ENCODE data around the gene TEX2. TPM values are rescaled to one million over a fixed set of nuclear protein-coding genes. Genes with fewer than 3 reads are reported as not detected.
A peak's percentile ranks its signal among the peaks of the same experiment; 100 is the strongest.

TEX2 gene
- total RNA-seq, 4 donors from 2014 or later: 29.9 to 59.2 (median 39.9) TPM

DNA sequence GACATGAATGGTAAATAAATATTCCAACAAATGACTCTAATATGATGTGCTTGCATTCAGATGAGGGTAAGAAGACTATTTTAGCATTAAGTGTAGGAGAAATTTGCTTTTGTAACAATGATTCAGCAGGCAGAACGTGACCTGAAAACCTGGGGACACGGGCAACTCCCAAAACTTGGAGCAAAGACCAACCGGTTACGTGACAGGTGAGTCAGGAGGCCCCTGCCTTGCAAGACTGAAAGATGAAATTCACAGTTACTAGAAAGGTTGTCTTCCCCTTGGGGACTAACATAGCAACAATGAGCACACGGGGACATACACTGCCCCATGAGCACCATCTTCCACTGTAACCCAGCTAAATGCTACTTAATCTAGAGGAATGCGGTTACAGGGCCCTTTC lies 99.6 kb downstream of the TEX2 start:
- intact Hi-C loops (cut with DNase I; ENCODE audit: low total_unique reads): no loop called here
- H3K4me3 ChIP-seq (ENCODE audit: low read depth, poor library complexity, severe bottlenecking): no peak overlapping the region
- 59 to 73% methylated on average over 6 of the region's 6 CpGs for WGBS, 2 donors
- DNase-seq (ENCODE audit: low spot score in 2 of 2): peak in 1 of 2 donors; percentile 61
- no peak for TF ChIP-seq POLR2A (IDR thresholded peaks at IDR 0.05)
- TF ChIP-seq, protein P1, sequence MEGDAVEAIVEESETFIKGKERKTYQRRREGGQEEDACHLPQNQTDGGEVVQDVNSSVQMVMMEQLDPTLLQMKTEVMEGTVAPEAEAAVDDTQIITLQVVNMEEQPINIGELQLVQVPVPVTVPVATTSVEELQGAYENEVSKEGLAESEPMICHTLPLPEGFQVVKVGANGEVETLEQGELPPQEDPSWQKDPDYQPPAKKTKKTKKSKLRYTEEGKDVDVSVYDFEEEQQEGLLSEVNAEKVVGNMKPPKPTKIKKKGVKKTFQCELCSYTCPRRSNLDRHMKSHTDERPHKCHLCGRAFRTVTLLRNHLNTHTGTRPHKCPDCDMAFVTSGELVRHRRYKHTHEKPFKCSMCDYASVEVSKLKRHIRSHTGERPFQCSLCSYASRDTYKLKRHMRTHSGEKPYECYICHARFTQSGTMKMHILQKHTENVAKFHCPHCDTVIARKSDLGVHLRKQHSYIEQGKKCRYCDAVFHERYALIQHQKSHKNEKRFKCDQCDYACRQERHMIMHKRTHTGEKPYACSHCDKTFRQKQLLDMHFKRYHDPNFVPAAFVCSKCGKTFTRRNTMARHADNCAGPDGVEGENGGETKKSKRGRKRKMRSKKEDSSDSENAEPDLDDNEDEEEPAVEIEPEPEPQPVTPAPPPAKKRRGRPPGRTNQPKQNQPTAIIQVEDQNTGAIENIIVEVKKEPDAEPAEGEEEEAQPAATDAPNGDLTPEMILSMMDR (IDR thresholded peaks at IDR 0.05): no peak

DNA sequence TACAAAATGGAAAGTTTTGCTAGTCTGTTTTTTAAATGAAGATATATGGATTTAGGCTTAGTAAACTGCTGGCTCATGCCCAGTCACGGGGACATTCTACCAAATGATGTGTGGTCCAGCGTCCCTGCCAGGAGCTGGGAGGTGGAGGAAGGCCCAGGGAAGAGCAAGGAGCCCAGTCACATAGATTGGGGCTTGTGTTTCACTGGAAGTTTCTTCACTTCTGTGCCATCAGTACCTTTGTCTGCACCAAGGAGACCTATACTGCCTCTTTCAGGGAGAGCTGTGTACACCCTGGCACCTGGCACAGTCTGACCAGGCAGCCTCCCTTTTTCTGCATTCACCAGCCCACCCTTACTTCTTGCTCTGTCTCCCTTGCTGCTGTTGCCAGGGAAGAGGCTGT lies 100.5 kb downstream of the TEX2 start:
- DNase-seq (ENCODE audit: low spot score in 2 of 2): peak in 1 of 2 donors; percentile 61
- 62 to 65% methylated on average over 2 of the region's 2 CpGs for WGBS, 2 donors
- no peak overlapping the region for H3K4me3 ChIP-seq (ENCODE audit: low read depth, poor library complexity, severe bottlenecking)
- intact Hi-C loops (cut with DNase I; ENCODE audit: low total_unique reads): no loop called here
- TF ChIP-seq POLR2A (IDR thresholded peaks at IDR 0.05): no peak
- TF ChIP-seq, protein P1 (IDR thresholded peaks at IDR 0.05): no peak

DNA sequence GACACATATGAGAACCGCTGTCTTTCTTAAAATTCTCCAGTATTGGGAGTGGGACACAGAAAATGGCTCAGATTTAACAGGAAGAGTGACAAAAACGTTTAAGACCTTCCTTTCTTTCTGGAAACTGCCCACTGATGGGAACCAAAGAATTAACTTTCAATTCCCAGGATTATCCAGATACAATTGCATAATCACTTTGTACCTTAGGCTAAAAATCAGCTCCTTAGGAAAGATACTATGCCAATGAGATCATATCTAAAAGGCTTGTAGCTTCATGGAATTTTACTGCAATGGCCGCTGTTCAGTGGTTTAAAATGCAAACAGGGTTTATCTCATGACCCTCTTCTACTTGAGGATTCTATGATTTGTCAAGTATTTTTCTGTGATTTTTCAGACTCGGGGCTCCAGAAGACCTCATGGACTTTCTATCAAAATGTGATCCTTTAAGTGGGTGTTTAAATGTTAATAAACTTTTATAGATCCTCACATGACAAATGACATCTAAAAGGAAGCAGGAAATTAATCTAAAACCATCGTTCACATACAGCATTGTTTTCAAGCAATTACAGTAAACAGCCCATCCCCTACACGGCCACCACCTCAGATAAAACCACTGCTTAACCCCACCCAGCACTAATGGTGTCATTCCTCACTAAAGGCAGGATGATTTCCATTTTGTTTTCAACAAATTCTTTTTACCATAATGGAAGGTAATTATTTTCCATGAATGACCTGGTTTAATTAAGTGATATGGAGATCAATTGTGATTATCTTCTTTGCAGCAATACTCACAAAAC lies 101.5 kb downstream of the TEX2 start:
- 52 to 55% methylated on average over 6 of the region's 6 CpGs for WGBS, 2 donors
- DNase-seq (ENCODE audit: low spot score in 2 of 2): peak in 1 of 2 donors; percentile 21
- TF ChIP-seq POLR2A (IDR thresholded peaks at IDR 0.05): no peak
- TF ChIP-seq, protein P1 (IDR thresholded peaks at IDR 0.05): no peak
- no peak overlapping the region for H3K4me3 ChIP-seq (ENCODE audit: low read depth, poor library complexity, severe bottlenecking)
- intact Hi-C loops (cut with DNase I; ENCODE audit: low total_unique reads): no loop called here

DNA sequence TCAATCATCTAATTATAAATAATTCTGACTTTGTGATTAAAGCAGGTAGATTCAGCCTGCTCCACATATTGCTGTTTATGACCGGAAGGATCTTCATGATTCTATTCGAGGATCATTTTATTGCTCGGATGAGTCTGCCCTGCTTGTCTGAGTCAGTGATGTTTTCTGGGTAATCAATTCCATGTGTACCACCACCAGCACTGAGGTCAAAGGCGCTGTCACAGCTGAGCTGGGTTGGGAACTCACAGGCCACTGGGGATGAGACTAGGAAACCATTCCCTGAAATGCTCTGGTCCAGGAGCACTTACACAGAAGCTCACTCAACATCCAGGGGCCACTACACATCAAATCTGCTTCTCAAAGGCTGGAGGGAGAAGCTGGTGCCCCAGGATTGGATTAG lies 102.7 kb downstream of the TEX2 start:
- 49 to 74% methylated on average over 4 of the region's 4 CpGs for WGBS, 2 donors
- intact Hi-C loops (cut with DNase I; ENCODE audit: low total_unique reads): no loop called here
- DNase-seq (ENCODE audit: low spot score in 2 of 2): peak in 1 of 2 donors; percentile 74
- TF ChIP-seq, protein P1 (IDR thresholded peaks at IDR 0.05): no peak
- TF ChIP-seq POLR2A (IDR thresholded peaks at IDR 0.05): no peak
- no peak overlapping the region for H3K4me3 ChIP-seq (ENCODE audit: low read depth, poor library complexity, severe bottlenecking)

DNA sequence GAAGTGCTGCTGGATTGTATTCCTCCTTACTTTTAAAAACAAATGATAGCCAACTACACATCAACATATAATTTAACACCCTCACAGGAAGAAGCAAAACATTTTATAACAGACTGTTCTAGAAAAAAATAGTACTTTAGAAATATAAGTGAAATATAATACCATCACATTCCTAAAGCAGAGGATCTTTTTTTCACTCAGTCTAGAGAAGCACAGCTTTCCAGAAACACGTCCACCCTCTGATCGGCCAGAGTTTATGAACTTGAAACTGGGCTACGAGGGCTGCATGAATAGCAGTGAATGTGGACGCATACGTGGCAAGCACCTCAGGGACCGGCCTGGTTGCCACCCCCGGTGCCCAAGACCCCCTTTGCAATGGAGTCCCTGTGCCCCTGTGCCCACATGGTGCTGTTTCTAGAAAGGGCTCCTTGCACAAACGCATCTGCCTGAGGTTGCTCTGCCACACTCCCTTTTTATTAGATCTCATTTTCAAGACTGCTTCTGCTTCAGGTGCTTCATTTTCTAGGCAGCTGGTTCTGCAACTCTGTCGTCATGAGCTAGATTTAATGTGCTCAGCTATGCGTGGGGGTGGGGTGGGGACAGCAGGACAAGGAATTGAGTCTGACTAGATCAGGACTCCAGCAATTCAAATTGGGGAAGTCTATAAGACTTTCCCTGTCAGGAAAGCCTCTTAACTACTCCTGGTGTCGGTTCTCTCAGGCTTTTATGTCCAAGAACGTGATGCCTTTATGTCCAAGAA lies 104.0 kb downstream of the TEX2 start:
- TF ChIP-seq, protein P1 (IDR thresholded peaks at IDR 0.05): no peak
- no peak for TF ChIP-seq POLR2A (IDR thresholded peaks at IDR 0.05)
- H3K4me3 ChIP-seq (ENCODE audit: low read depth, poor library complexity, severe bottlenecking): no peak overlapping the region
- peak in 1 of 2 donors; percentile 84 for DNase-seq (ENCODE audit: low spot score in 2 of 2)
- intact Hi-C loops (cut with DNase I; ENCODE audit: low total_unique reads): loop anchor here (10.0 kb wide), 2 partner anchors 96 to 126 kb away; no protein-coding TSS in a partner anchor
- 63 to 69% methylated on average over 12 of the region's 12 CpGs for WGBS, 2 donors
